Forelimb muscle (tissue), 1 donor: ENCODE data around the gene CDH23. TPM values are rescaled to one million over a fixed set of nuclear protein-coding genes. Genes with fewer than 3 reads are reported as not detected.

Experiments used
- DNase-seq: peaks from one replicate; pipeline ENCODE4 v3.0.0-alpha.2; 2013; ENCODE audit warnings: low read depth
- polyA plus RNA-seq: library from polyadenylated mRNA; unstranded; fragments of 120-200 nt; gene quantifications from one replicate; pipeline ENCODE4 v1.2.1, GENCODE V29; 2013; ENCODE audit not compliant: insufficient read length

Gene CDH23
- polyA plus RNA-seq, 1 donor: 4.1 TPM

GRCh38 chr10:71742301-71743088 lies 345.8 kb downstream of the CDH23 start:
- DNase-seq: no peak

- DNase-seq: no peak
Measured at GRCh38 chr10:71743089-71743838, 346.5 kb downstream of the CDH23 start.

- DNase-seq: no peak
Measured at GRCh38 chr10:71743866-71744265, 347.1 kb downstream of the CDH23 start.

GRCh38 chr10:71744897-71745663 lies 348.4 kb downstream of the CDH23 start:
- DNase-seq: no peak

GRCh38 chr10:71745664-71746250 lies 349.0 kb downstream of the CDH23 start:
- no peak for DNase-seq

GRCh38 chr10:71746344-71747037 lies 349.8 kb downstream of the CDH23 start:
- DNase-seq: no peak

- no peak for DNase-seq
Measured at GRCh38 chr10:71747039-71747531, 350.4 kb downstream of the CDH23 start.

- DNase-seq: no peak
Measured at GRCh38 chr10:71747551-71748523, 351.1 kb downstream of the CDH23 start.

- no peak for DNase-seq
Measured at GRCh38 chr10:71748671-71749191, 352.0 kb downstream of the CDH23 start.

GRCh38 chr10:71749396-71749795 lies 352.7 kb downstream of the CDH23 start:
- no peak for DNase-seq

GRCh38 chr10:71750124-71750841 lies 353.6 kb downstream of the CDH23 start:
- DNase-seq: no peak

- DNase-seq: no peak
Measured at GRCh38 chr10:71750986-71751385, 354.3 kb downstream of the CDH23 start.

- no peak for DNase-seq
Measured at GRCh38 chr10:71751515-71752224, 354.9 kb downstream of the CDH23 start.

- no peak for DNase-seq
Measured at GRCh38 chr10:71752391-71753090, 355.8 kb downstream of the CDH23 start.

- DNase-seq: no peak
Measured at GRCh38 chr10:71753091-71753959, 356.6 kb downstream of the CDH23 start.

GRCh38 chr10:71753960-71754505 lies 357.3 kb downstream of the CDH23 start:
- DNase-seq: no peak
